Transverse colon (tissue), 4 donors: ENCODE results near the gene CARMIL1. TPM values are rescaled to one million over a fixed set of nuclear protein-coding genes. Genes with fewer than 3 reads are reported as not detected.

Experiments used
- DNase-seq: peaks from one replicate; pipeline ENCODE4 v3.0.0-alpha.2; 2019
- H3K27ac ChIP-seq, 4 donors: fragments of 200-600 bp; sonication (generic); 2 replicates each; pipeline ENCODE4 v1.5.1; 2016 to 2018; ENCODE audit warnings: inconsistent platforms in 4 of 4
- H3K27me3 ChIP-seq: fragments of 200-600 bp; sonication (generic); 2 replicates; pipeline ENCODE4 v1.5.1; 2017; ENCODE audit warnings: inconsistent platforms
- H3K36me3 ChIP-seq, 4 donors: fragments of 200-600 bp; sonication (generic); 2 replicates each; pipeline ENCODE4 v1.5.1; 2017 to 2019; ENCODE audit warnings: inconsistent platforms in 4 of 4
- H3K4me1 ChIP-seq, 4 donors: fragments of 200-600 bp; sonication (generic); 2 replicates each; pipeline ENCODE4 v1.5.1; 2017 to 2020; ENCODE audit warnings: inconsistent platforms in 4 of 4
- H3K4me3 ChIP-seq, 4 donors: fragments of 200-600 bp; sonication (generic); 1 replicate in 1 of 4; 2 replicates in 3 of 4; pipeline versions ENCODE4 v1.5.1 to v1.6.1; 2017 to 2019; ENCODE audit warnings: inconsistent platforms in 4 of 4
- H3K9me3 ChIP-seq, 2 donors: fragments of 200-600 bp; sonication (generic); 2 replicates each; pipeline ENCODE4 v1.5.1; 2017 to 2019; ENCODE audit warnings: inconsistent platforms in 2 of 2
- CTCF ChIP-seq, 5 experiments: fragments of 200-600 bp in 3 of 5; fragments of 450-650 bp in 2 of 5; sonication (generic) in 3 of 5; IDR thresholded peaks; 1 replicate in 2 of 5; 2 replicates in 3 of 5; pipeline ENCODE4 v1.5.1; 2016 to 2017; ENCODE audit warnings: antibody characterized with exemption in 5 of 5, inconsistent platforms in 3 of 5, mild to moderate bottlenecking in 2 of 5, moderate library complexity in 1 of 5
- EP300 ChIP-seq: sonication (generic); formaldehyde crosslinking; IDR thresholded peaks from one replicate; pipeline ENCODE4 v1.6.1; 2017; ENCODE audit warnings: antibody characterized with exemption, low read depth
- POLR2A ChIP-seq: fragments of 450-650 bp; IDR thresholded peaks from one replicate; pipeline ENCODE4 v1.6.1; 2016; ENCODE audit warnings: antibody characterized with exemption, mild to moderate bottlenecking, moderate library complexity
- POLR2AphosphoS5 ChIP-seq, 3 donors: sonication (generic); formaldehyde crosslinking; IDR thresholded peaks; one replicate each; pipeline ENCODE4 v1.6.1; 2016; ENCODE audit warnings: antibody characterized with exemption in 3 of 3
- WGBS, 2 donors: methylation state at CpG; one replicate each; pipeline ENCODE4 v1.1.5; 2018; ENCODE audit warnings: low coverage in 1 of 2; 5-methylcytosine and 5-hydroxymethylcytosine counted together
- in situ Hi-C, 4 donors: fragments of 200-750 bp; cut with MboI; loops; one replicate each; pipeline versions ENCODE4 v1.15.0 to v1.15.1; 2017; ENCODE audit warnings: low sequenced_read_pairs in 3 of 4, low pct_ligation_motif_present in 1 of 4, low pct_unique_long_range_greater_than_20kb in 1 of 4
- intact Hi-C: fragments of 100-400 bp; cut with DNase I; formaldehyde crosslinking; loops from one replicate; pipeline ENCODE4 v1.15.1; 2023; ENCODE audit warnings: low total_unique reads
- total RNA-seq, 4 donors: library from RNA; depleted of rRNA; stranded (reverse); fragments of >200 nt; gene quantifications; one replicate each; pipeline ENCODE4 v1.1.0, GENCODE V29; 2016

CARMIL1 gene
- total RNA-seq, 4 donors from 2014 or later: 25.1 to 93.5 (median 61.0) TPM

GRCh38 chr6:25476126-25476525 is 197.0 kb downstream of the CARMIL1 start:
- no peaks in the 10 kb centered on the region for H3K36me3 ChIP-seq
- H3K4me3 ChIP-seq: no peak overlapping the region
- DNase-seq: no peak
- intact Hi-C loops: no loop called here
- no peaks in the 10 kb centered on the region for H3K4me1 ChIP-seq
- WGBS, 2 donors: 94 to 97% methylated on average over 3 of the region's 3 CpGs
- H3K27ac ChIP-seq: no peak overlapping the region
- TF ChIP-seq POLR2AphosphoS5 (IDR thresholded peaks at IDR 0.05) (no peak), CTCF (IDR thresholded peaks at IDR 0.05) (no peak), EP300 (no peak), POLR2A (no peak)
- in situ Hi-C loops: no loop called here
- no peaks in the 10 kb centered on the region for H3K27me3 ChIP-seq
- H3K9me3 ChIP-seq: no peaks in the 10 kb centered on the region

GRCh38 chr6:25477006-25477590 is 197.9 kb downstream of the CARMIL1 start:
- H3K27me3 ChIP-seq: no peaks in the 10 kb centered on the region
- H3K9me3 ChIP-seq: no peaks in the 10 kb centered on the region
- 86% methylated on average over 1 to 4 of the region's 4 CpGs for WGBS, 2 donors
- H3K36me3 ChIP-seq: no peaks in the 10 kb centered on the region
- in situ Hi-C loops: no loop called here
- H3K4me1 ChIP-seq: no peaks in the 10 kb centered on the region
- no peak overlapping the region for H3K4me3 ChIP-seq
- intact Hi-C loops: no loop called here
- no peak for TF ChIP-seq EP300
- TF ChIP-seq POLR2AphosphoS5 (IDR thresholded peaks at IDR 0.05): no peak
- no peak for TF ChIP-seq POLR2A
- no peak for TF ChIP-seq CTCF (IDR thresholded peaks at IDR 0.05)
- H3K27ac ChIP-seq: no peak overlapping the region
- DNase-seq: no peak

GRCh38 chr6:25478973-25479372 is 199.8 kb downstream of the CARMIL1 start:
- H3K4me3 ChIP-seq: no peak overlapping the region
- intact Hi-C loops (no loop called here), in situ Hi-C loops (no loop called here)
- no peaks in the 10 kb centered on the region for H3K27me3 ChIP-seq
- TF ChIP-seq POLR2A (no peak), POLR2AphosphoS5 (IDR thresholded peaks at IDR 0.05) (no peak), EP300 (no peak), CTCF (IDR thresholded peaks at IDR 0.05) (no peak)
- H3K36me3 ChIP-seq: no peaks in the 10 kb centered on the region
- H3K4me1 ChIP-seq: no peaks in the 10 kb centered on the region
- no peaks in the 10 kb centered on the region for H3K9me3 ChIP-seq
- H3K27ac ChIP-seq: no peak overlapping the region
- no peak for DNase-seq
- 36 to 67% methylated on average over 1 of the region's 1 CpG for WGBS, 2 donors

- no peak overlapping the region for H3K4me3 ChIP-seq
- in situ Hi-C loops: no loop called here
- intact Hi-C loops: no loop called here
- no peak overlapping the region for H3K27ac ChIP-seq
- no peaks in the 10 kb centered on the region for H3K9me3 ChIP-seq
- WGBS, 2 donors: 80% methylated on average over 1 of the region's 1 CpG
- DNase-seq: no peak
- H3K27me3 ChIP-seq: no peaks in the 10 kb centered on the region
- no peaks in the 10 kb centered on the region for H3K36me3 ChIP-seq
- TF ChIP-seq CTCF (IDR thresholded peaks at IDR 0.05) (no peak), POLR2AphosphoS5 (IDR thresholded peaks at IDR 0.05) (no peak), POLR2A (no peak), EP300 (no peak)
- H3K4me1 ChIP-seq: no peaks in the 10 kb centered on the region
These were observed 202.1 kb downstream of the CARMIL1 start for GRCh38 chr6:25481267-25481666.
